Thyroid gland (tissue), 4 donors: ENCODE results near the gene PPM1L. TPM values are rescaled to one million over a fixed set of nuclear protein-coding genes. Genes with fewer than 3 reads are reported as not detected.
A peak's percentile ranks its signal among the peaks of the same experiment; 100 is the strongest.

Experiments
- DNase-seq, 2 donors: peaks; one replicate each; pipeline ENCODE4 v3.0.0-alpha.2; 2019
- H3K27ac ChIP-seq, 3 donors: fragments of 200-600 bp; sonication (generic); 1 replicate in 2 of 3; 2 replicates in 1 of 3; pipeline ENCODE4 v1.5.1; 2016 to 2019; ENCODE audit warnings: mild to moderate bottlenecking in 1 of 3, moderate library complexity in 1 of 3
- H3K27me3 ChIP-seq: fragments of 200-600 bp; sonication (generic); one replicate; pipeline ENCODE4 v1.5.1; 2019
- H3K36me3 ChIP-seq, 2 donors: fragments of 200-600 bp; sonication (generic); one replicate each; pipeline ENCODE4 v1.5.1; 2016 to 2019
- H3K4me1 ChIP-seq, 2 donors: fragments of 200-600 bp; sonication (generic); one replicate each; pipeline ENCODE4 v1.5.1; 2017 to 2019
- H3K4me3 ChIP-seq, 3 donors: fragments of 200-600 bp; sonication (generic); replicated peaks in 1 of 3; 1 replicate in 2 of 3; 2 replicates in 1 of 3; pipeline ENCODE4 v1.5.1; 2016; ENCODE audit warnings: mild to moderate bottlenecking in 1 of 3
- H3K9me3 ChIP-seq: fragments of 200-600 bp; sonication (generic); one replicate; pipeline ENCODE4 v1.5.1; 2017
- CTCF ChIP-seq, 6 experiments: fragments of 200-600 bp in 3 of 6; fragments of 450-650 bp in 3 of 6; sonication (generic) in 3 of 6; IDR thresholded peaks; one replicate each; pipeline ENCODE4 v1.5.1; 2016 to 2019; ENCODE audit warnings: antibody characterized with exemption in 6 of 6, mild to moderate bottlenecking in 2 of 6, inconsistent platforms in 1 of 6, moderate library complexity in 1 of 6
- POLR2A ChIP-seq, 2 donors: fragments of 450-650 bp; IDR thresholded peaks; one replicate each; pipeline ENCODE4 v1.6.1; 2017; ENCODE audit warnings: antibody characterized with exemption in 2 of 2, mild to moderate bottlenecking in 2 of 2, moderate library complexity in 1 of 2
- WGBS, 2 donors: methylation state at CpG; one replicate each; pipeline ENCODE4 v1.1.5; 2017; 5-methylcytosine and 5-hydroxymethylcytosine counted together
- intact Hi-C: fragments of 100-400 bp; cut with DNase I; formaldehyde crosslinking; loops from one replicate; pipeline ENCODE4 v1.15.1; 2023
- total RNA-seq, 4 donors: library from RNA; depleted of rRNA; stranded (reverse); fragments of >200 nt; gene quantifications; one replicate each; pipeline ENCODE4 v1.2.3, GENCODE V29; 2016

PPM1L gene
- total RNA-seq, 4 donors from 2014 or later = 47.2 to 77.4 (median 50.4) TPM

DNA sequence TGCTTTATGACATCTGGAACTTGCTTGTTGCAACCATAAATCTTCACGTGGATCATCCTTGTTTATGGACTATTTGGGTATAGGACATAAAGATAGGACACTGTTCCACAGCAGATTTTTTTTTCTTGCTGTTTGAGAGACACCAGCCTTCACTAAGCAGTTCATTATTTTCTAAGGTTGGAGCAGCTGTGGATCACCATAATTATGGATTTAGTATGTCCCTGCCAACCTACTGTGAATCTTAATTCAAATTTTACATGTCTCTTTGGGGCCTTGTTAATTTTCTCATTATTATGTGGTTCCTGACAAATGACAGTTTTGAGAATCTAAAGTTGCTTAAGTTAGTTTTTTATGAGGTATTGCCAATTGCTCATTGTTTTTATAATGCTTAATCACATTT, 188.0 kb downstream of the PPM1L start:
- Histone ChIP-seq H3K27me3 (no peaks in the 10 kb centered on the region), H3K4me1 (peaks cover 2 to 3% of the 10 kb centered on the region in 2 donors)
- 86 to 95% methylated on average over 1 of the region's 1 CpG for WGBS, 2 donors

DNA sequence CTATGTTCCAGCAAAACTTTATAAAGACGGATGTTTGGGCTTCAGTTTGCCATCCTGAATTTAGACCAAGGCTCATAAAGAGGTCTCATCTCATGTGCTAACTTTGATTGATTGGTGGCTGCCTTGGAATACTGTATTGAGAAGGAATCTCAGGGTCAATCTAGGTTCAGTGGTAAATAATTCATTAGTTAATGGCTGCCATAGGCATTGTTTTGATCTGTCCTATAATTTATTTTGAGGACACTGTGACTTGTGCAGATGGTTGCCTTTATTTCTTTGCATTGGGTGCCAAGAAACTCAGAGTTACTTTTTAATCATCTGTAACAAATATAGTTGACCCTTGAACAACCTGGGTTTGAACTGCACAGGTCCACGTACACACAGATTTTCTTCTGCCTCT, 189.3 kb downstream of the PPM1L start:
- H3K36me3 ChIP-seq = no peaks in the 10 kb centered on the region
- H3K27me3 ChIP-seq = no peaks in the 10 kb centered on the region
- intact Hi-C loops = no loop called here
- DNase-seq = no peak
- no peak overlapping the region for H3K27ac ChIP-seq
- no peaks in the 10 kb centered on the region for H3K9me3 ChIP-seq
- WGBS, 2 donors = 94 to 96% methylated on average over 2 of the region's 2 CpGs
- no peak overlapping the region for H3K4me3 ChIP-seq
- H3K4me1 ChIP-seq = peaks cover 2 to 3% of the 10 kb centered on the region in 2 donors
- TF ChIP-seq POLR2A (IDR thresholded peaks at IDR 0.05) (no peak), CTCF (IDR thresholded peaks at IDR 0.05) (no peak)

More for the DNA sequence above, 188.0 kb downstream of the PPM1L start:
- Histone ChIP-seq H3K4me3 (no peak overlapping the region), H3K9me3 (no peaks in the 10 kb centered on the region), H3K36me3 (no peaks in the 10 kb centered on the region), H3K27ac (no peak overlapping the region)
- DNase-seq = no peak
- TF ChIP-seq POLR2A (IDR thresholded peaks at IDR 0.05) = no peak
- no peak for TF ChIP-seq CTCF (IDR thresholded peaks at IDR 0.05)
- intact Hi-C loops = loop anchor here (5.0 kb wide), 1 partner anchor 237 kb away; no protein-coding TSS in a partner anchor

- intact Hi-C loops = no loop called here
- peak in 1 of 2 donors; percentile 1 for DNase-seq
- no peaks in the 10 kb centered on the region for H3K27me3 ChIP-seq
- TF ChIP-seq CTCF (IDR thresholded peaks at IDR 0.05) (no peak), POLR2A (IDR thresholded peaks at IDR 0.05) (no peak)
- H3K9me3 ChIP-seq = no peaks in the 10 kb centered on the region
- H3K4me3 ChIP-seq = no peak overlapping the region
- H3K4me1 ChIP-seq = peaks cover 2 to 4% of the 10 kb centered on the region in 2 donors
- 60 to 63% methylated on average over 3 of the region's 3 CpGs for WGBS, 2 donors
- H3K36me3 ChIP-seq = no peaks in the 10 kb centered on the region
- H3K27ac ChIP-seq = no peak overlapping the region
Observed at GRCh38 chr3:160948273-160948672, 192.2 kb downstream of the PPM1L start.

GRCh38 chr3:160949460-160949859, 193.4 kb downstream of the PPM1L start:
- Histone ChIP-seq H3K9me3 (no peaks in the 10 kb centered on the region), H3K36me3 (no peaks in the 10 kb centered on the region), H3K4me1 (peaks cover 2 to 4% of the 10 kb centered on the region in 2 donors), H3K4me3 (no peak overlapping the region), H3K27ac (no peak overlapping the region), H3K27me3 (no peaks in the 10 kb centered on the region)
- 89 to 93% methylated on average over 4 of the region's 4 CpGs for whole genome bisulfite sequencing, 2 donors
- DNase-seq = no peak
- intact Hi-C loops = no loop called here
- TF ChIP-seq CTCF (IDR thresholded peaks at IDR 0.05) = no peak
- no peak for TF ChIP-seq POLR2A (IDR thresholded peaks at IDR 0.05)

GRCh38 chr3:160950542-160950941, 194.5 kb downstream of the PPM1L start:
- DNase-seq = no peak
- Histone ChIP-seq H3K4me1 (peaks cover 2 to 4% of the 10 kb centered on the region in 2 donors), H3K27me3 (no peaks in the 10 kb centered on the region), H3K27ac (no peak overlapping the region), H3K4me3 (no peak overlapping the region), H3K36me3 (no peaks in the 10 kb centered on the region), H3K9me3 (no peaks in the 10 kb centered on the region)
- 83 to 95% methylated on average over 2 of the region's 2 CpGs for WGBS, 2 donors
- TF ChIP-seq CTCF (IDR thresholded peaks at IDR 0.05) (no peak), POLR2A (IDR thresholded peaks at IDR 0.05) (no peak)
- intact Hi-C loops = no loop called here
